Effector memory CD4-positive, alpha-beta T cell (primary cell): ENCODE data around the gene TEX22.

Experiments
- DNase-seq, 3 donors: peaks; one replicate each; pipeline ENCODE4 v3.0.0-alpha.2; 2020
- H3K27ac ChIP-seq: 2 replicates; pipeline ENCODE4 v1.7.0; 2013; ENCODE audit warnings: mild to moderate bottlenecking, low read length, moderate library complexity; ENCODE audit not compliant: insufficient read depth, poor library complexity, severe bottlenecking
- H3K27me3 ChIP-seq: replicated peaks from 2 replicates; pipeline ENCODE4 v1.7.0; 2013; ENCODE audit warnings: mild to moderate bottlenecking, low read length; ENCODE audit not compliant: insufficient read depth, control insufficient read depth, poor library complexity, severe bottlenecking
- H3K36me3 ChIP-seq: 2 replicates; pipeline ENCODE4 v1.7.0; 2013; ENCODE audit warnings: mild to moderate bottlenecking, low read length, moderate library complexity; ENCODE audit not compliant: control insufficient read depth, insufficient read depth
- H3K4me1 ChIP-seq: 2 replicates; pipeline ENCODE4 v1.7.0; 2013; ENCODE audit warnings: low read length, mild to moderate bottlenecking; ENCODE audit not compliant: control insufficient read depth, insufficient read depth, poor library complexity, severe bottlenecking
- H3K4me3 ChIP-seq: 2 replicates; pipeline ENCODE4 v1.7.0; 2013; ENCODE audit warnings: low read length, low read depth, mild to moderate bottlenecking; ENCODE audit not compliant: insufficient read depth, poor library complexity, severe bottlenecking
- H3K9me3 ChIP-seq: 2 replicates; pipeline ENCODE4 v1.7.0; 2013; ENCODE audit warnings: mild to moderate bottlenecking, low read length, moderate library complexity; ENCODE audit not compliant: control insufficient read depth

The TEX22 gene

DNA sequence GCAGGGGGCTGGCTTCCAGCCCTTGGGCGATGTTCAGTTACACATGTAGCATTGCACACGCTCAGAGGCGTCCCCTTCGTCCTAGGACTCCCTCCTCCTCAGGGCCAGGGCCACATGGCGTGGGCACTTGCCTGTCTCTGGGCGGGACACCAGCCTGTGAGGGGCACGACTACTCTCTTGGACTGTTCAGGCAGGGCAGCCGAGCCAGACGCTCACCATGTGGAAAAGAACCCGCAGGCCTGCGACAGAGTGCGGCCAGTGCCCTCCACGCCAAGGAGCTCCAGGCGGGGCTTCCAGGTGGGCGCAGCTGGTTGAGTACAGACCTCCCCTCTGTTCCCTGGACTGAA is 42.2 kb downstream of the TEX22 start:
- no peak overlapping the region for H3K27ac ChIP-seq
- DNase-seq: no peak

DNA sequence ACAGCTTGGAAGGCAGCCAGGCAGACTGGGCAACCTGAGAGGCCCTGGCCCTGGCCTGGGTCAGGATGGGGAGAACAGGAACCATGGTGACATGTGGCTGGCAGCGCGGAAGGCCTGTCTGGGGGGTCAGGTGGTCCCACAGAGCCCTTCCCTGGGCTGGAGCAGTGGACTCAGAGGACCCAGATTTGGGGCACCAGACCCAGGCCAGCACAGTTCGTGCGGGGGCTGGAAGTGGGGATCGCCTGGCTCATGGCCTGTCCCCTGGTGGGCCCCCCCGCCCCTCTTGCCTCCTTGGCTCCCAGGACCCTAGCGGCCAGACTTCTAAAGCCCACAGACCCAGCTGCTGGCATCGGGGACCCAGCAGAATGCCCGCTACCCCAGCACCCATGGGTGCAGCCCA is 42.7 kb downstream of the TEX22 start:
- H3K27me3 ChIP-seq: no peaks in the 10 kb centered on the region
- H3K9me3 ChIP-seq: no peaks in the 10 kb centered on the region
- H3K36me3 ChIP-seq: peaks cover 6% of the 10 kb centered on the region
- H3K4me3 ChIP-seq: no peak overlapping the region
- no peaks in the 10 kb centered on the region for H3K4me1 ChIP-seq
- no peak overlapping the region for H3K27ac ChIP-seq
- DNase-seq: no peak

More for the DNA sequence above, 42.2 kb downstream of the TEX22 start:
- H3K9me3 ChIP-seq: no peaks in the 10 kb centered on the region
- no peaks in the 10 kb centered on the region for H3K27me3 ChIP-seq
- no peak overlapping the region for H3K4me3 ChIP-seq
- H3K4me1 ChIP-seq: no peaks in the 10 kb centered on the region
- H3K36me3 ChIP-seq: peaks cover 6% of the 10 kb centered on the region

DNA sequence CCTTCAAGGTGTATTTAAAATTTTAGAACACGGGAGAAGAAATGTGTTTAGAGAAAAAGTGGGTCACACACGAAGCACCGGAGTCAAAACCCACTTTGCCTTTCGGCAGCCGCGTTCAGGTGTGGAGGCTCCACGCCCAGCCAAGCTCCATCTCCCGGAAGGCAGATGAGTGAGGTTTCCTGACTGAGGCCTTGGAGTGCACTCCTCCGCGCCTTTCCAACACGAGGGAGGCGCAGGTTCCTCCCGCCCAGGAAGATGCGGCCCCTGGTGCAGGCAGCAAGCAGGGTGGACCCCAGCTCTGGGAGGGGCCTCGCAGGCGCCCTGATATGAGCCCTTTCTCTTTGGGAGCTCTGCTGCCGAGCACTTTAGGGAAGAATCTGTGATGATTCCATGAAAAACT is 43.8 kb downstream of the TEX22 start:
- no peak for DNase-seq
- Histone ChIP-seq H3K27ac (no peak overlapping the region), H3K36me3 (peaks cover 6% of the 10 kb centered on the region), H3K4me1 (no peaks in the 10 kb centered on the region), H3K9me3 (no peaks in the 10 kb centered on the region), H3K4me3 (no peak overlapping the region), H3K27me3 (no peaks in the 10 kb centered on the region)

DNA sequence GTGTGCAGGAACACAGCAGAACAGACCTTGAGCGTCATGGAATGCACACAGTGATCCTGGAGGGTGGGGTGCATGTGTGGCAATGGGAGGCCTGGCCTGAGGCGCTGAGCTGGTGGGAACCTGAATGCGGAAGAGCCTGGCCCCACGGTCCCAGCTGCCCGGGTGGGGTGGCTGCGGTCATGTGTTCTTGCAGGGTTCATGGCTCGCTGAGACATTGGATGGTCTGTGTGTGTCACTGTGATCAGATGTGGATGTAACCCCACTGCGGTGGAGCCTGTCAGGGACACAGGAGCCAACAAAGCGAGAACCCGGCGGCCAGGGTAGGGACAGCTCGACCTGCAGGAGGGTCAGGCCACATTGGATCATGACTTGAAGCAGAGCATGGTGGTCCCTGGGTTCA is 44.5 kb downstream of the TEX22 start:
- Histone ChIP-seq H3K4me1 (no peaks in the 10 kb centered on the region), H3K27ac (no peak overlapping the region), H3K36me3 (peaks cover 6% of the 10 kb centered on the region), H3K4me3 (no peak overlapping the region), H3K27me3 (no peaks in the 10 kb centered on the region), H3K9me3 (no peaks in the 10 kb centered on the region)
- no peak for DNase-seq

DNA sequence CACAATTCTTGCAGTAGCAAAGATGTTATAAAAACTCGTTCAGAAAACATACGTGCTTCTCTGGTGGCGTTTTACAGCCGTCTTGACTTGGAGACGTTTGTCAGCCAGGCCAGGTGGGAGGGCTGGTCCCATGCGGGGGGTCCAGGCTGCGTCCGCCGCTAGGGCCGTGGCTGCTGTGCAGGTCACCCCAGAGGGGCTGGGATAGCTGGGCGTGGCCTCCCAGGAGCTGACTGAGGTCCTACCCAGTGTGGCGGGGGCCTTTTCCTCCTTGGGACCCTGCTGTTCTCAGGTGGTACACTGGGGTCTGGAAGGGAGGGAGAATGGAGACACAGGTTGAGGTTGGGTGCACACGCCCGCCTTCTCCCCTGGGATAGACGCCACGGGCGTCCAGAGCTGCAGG is 46.5 kb downstream of the TEX22 start:
- Histone ChIP-seq H3K36me3 (peaks cover 3% of the 10 kb centered on the region), H3K27ac (no peak overlapping the region), H3K27me3 (no peaks in the 10 kb centered on the region), H3K9me3 (no peaks in the 10 kb centered on the region), H3K4me3 (no peak overlapping the region), H3K4me1 (no peaks in the 10 kb centered on the region)
- no peak for DNase-seq

DNA sequence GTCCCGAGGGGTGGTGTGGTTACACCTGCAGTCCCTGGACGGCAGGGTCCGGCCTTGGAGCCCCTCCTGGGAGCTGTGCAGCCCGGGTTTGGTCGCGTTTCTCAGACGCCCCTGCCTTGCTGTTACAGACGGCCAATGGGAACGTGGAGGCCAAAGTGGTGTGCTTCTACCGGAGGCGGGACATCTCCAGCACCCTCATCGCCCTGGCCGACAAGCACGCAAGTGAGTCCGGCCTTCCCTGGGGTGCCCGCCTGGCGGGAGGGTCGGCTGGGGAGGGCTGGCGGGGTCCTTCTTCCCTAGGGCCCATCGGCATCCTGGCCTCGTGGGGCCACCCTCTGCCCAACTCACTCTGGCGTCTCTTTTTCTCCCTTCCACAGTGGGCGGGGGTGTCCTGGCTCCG is 47.0 kb downstream of the TEX22 start:
- H3K9me3 ChIP-seq: no peaks in the 10 kb centered on the region
- H3K4me1 ChIP-seq: no peaks in the 10 kb centered on the region
- H3K36me3 ChIP-seq: peaks cover 6% of the 10 kb centered on the region
- H3K27ac ChIP-seq: no peak overlapping the region
- DNase-seq: no peak
- no peak overlapping the region for H3K4me3 ChIP-seq
- no peaks in the 10 kb centered on the region for H3K27me3 ChIP-seq

DNA sequence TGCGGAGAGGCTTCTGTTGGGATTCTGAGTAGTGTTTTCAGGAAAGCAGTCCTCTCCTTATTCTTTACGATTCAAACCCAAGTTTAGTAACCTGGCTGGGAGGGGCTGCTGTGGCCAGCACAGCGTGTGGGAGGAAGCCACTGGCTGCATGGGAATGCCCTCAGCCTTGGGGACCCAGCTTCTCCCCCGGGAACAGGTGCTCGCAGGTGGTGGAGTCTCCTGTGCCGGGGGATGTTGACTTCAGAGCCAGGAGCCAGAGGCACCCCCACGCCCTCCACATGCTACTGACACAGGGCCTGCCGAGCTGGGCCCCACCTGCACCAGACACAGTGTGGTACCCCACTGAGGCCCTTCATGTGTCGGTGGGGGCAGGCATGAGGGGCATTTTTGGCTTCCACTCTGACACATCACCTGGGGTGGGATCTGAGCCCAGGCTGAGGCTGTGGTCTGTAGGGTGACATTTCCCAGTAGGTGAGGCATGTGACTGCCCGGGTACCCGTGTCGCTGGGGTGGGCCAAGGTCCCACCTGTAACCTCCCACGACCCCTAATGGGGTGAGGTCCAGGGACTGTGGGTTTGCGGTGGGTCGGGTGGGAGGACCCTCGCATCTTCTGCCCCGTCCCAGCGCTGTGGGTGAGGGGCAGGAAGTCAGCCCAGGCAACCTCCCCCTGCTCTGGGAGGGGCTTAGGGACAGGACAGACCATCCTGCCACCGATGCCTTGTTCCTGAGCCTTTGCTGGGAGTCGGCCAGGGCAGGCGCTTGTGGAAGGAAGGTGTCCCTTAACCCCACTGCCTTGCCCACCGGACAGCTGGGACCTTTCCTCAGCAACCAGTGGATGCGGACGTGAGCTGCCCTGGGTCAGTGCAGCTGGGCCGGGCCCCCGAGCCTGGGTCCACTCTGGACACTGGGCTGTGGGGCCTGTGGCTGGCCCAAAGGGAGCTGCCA is 47.8 kb downstream of the TEX22 start:
- Histone ChIP-seq H3K27me3 (no peaks in the 10 kb centered on the region), H3K9me3 (no peaks in the 10 kb centered on the region), H3K27ac (no peak overlapping the region), H3K36me3 (peaks cover 15% of the 10 kb centered on the region), H3K4me1 (no peaks in the 10 kb centered on the region), H3K4me3 (no peak overlapping the region)
- DNase-seq: no peak

DNA sequence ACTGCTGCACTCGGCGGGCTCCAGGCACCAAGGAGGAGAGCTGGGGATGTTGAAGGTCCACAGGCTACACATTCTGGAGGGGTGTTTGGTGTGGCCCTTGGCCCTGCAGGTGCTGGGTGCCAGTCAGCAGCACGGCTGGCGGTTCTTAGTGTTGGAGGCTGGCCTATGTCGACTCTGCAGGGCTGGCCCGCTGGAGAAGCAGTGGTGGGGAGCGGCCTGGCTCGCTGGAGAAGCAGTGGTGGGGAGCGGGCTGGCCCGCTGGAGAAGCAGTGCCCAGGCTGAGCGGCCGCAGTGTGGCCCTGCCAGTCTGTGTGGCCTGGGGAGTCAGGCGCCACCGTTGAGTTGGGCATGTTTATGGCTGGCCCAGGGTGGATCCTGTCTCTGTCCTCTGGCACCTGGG is 48.6 kb downstream of the TEX22 start:
- Histone ChIP-seq H3K27me3 (no peaks in the 10 kb centered on the region), H3K27ac (no peak overlapping the region), H3K9me3 (no peaks in the 10 kb centered on the region), H3K4me3 (no peak overlapping the region), H3K36me3 (peaks cover 17% of the 10 kb centered on the region), H3K4me1 (no peaks in the 10 kb centered on the region)
- DNase-seq: no peak

DNA sequence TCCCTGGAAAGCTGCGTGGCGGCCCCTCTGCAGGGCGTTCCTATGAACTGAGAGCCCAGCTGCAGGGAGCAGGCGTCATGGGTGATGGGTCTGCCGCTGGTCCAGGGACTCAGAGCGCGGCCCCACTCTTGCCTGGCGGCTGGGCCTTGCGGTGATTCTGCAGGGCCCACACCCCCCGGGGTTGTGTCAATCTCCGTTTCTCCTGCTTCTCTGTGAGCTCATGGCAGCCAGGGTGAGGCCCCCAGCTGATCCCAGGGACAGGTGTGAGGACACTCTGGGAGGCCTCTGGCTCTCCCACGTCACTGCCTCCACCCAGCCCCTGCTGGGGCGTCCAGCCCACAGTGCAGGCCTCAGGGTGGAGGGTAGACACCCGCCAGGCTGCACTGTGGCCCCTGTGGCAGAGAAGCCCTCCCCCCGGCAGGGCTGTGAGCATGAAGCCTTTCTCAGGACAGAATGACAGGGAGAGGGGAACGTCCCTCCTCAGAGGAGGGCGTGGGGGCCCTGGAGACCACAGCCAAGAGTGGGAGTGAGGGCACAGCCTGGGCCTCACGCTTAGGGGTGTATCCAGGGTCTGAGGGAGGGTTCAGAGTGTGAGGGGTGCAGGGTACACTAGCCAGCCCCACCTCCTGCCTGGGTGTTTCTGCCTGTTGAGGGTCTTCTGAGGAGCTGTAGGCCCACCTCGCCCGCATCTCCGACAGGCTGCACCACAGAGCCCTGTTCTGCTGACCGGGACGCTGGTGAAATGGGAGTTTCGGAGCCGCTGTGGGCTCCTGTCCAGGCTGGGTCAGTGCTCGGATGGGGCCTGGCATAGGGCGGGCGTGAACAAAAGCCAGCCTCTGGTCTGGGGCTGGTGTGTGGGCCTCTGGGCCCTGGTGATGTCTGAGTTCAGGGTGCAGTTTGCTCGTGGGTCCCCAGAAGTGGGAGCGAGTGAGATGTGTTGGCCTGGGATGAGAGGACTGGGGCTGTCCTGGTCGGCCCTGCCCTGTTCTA is 49.6 kb downstream of the TEX22 start:
- Histone ChIP-seq H3K4me1 (no peaks in the 10 kb centered on the region), H3K27ac (no peak overlapping the region), H3K9me3 (no peaks in the 10 kb centered on the region), H3K27me3 (no peaks in the 10 kb centered on the region), H3K36me3 (peaks cover 18% of the 10 kb centered on the region), H3K4me3 (no peak overlapping the region)
- DNase-seq: no peak

DNA sequence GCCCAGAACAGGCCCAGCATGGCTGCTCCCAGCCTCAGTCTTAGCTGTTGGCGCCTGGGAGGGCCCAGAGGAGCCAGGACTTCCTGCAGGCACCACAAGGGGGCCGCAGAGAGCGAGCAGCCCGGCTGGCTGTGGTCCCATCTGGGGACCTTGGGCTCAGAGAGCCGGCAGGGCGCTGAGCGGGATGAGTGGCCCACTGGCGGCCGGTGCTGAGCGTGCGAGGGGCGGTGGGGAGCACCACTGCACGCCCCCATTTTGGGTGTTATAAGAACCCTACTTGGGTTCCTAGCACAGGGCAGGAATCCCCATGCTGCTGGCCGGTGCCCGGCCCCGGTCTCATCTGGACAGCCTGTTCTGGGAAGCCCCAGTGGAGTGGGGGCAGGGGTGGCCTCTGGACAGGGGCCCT is 50.4 kb downstream of the TEX22 start:
- Histone ChIP-seq H3K9me3 (no peaks in the 10 kb centered on the region), H3K27ac (no peak overlapping the region), H3K36me3 (peaks cover 18% of the 10 kb centered on the region), H3K27me3 (no peaks in the 10 kb centered on the region), H3K4me1 (no peaks in the 10 kb centered on the region), H3K4me3 (no peak overlapping the region)
- peak; percentile 47 to 55 (median 52) for DNase-seq
